ENCODE results near the gene DTD2.

- TF ChIP-seq EP300 (IDR thresholded peaks at IDR 0.05): no peak
- TF ChIP-seq, protein P1, sequence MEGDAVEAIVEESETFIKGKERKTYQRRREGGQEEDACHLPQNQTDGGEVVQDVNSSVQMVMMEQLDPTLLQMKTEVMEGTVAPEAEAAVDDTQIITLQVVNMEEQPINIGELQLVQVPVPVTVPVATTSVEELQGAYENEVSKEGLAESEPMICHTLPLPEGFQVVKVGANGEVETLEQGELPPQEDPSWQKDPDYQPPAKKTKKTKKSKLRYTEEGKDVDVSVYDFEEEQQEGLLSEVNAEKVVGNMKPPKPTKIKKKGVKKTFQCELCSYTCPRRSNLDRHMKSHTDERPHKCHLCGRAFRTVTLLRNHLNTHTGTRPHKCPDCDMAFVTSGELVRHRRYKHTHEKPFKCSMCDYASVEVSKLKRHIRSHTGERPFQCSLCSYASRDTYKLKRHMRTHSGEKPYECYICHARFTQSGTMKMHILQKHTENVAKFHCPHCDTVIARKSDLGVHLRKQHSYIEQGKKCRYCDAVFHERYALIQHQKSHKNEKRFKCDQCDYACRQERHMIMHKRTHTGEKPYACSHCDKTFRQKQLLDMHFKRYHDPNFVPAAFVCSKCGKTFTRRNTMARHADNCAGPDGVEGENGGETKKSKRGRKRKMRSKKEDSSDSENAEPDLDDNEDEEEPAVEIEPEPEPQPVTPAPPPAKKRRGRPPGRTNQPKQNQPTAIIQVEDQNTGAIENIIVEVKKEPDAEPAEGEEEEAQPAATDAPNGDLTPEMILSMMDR (IDR thresholded peaks at IDR 0.05): no peak
These were observed 37.4 kb downstream of the DTD2 start for GRCh38 chr14:31419967-31420318.

Data from ovary (tissue), 3 donors.